ENCODE results near the gene ITLN2. TPM values are rescaled to one million over a fixed set of nuclear protein-coding genes. Genes with fewer than 3 reads are reported as not detected.
A peak's percentile ranks its signal among the peaks of the same experiment; 100 is the strongest.

ITLN2 gene
- total and polyA plus RNA-seq, 2 of the 8 experiments (the other 6 are each of a cell fraction or from before 2014, with no cell fraction given), result 4.7 to 6.3 TPM

GRCh38 chr1:160979286-160979685 is 24.7 kb upstream of the ITLN2 start:
- Histone ChIP-seq H3K14ac (ENCODE audit: insufficient read length) (no peak overlapping the region), H2BK12ac (ENCODE audit: low read depth, low read length) (no peak overlapping the region; the same call in 1 of the 2 replicates), H3K79me1 (ENCODE audit: low read depth, low read length) (no peaks in the 10 kb centered on the region), H2AFZ (ENCODE audit: low read length) (no peak overlapping the region), H3K4me3 (ENCODE audit: extremely low read depth in 1 of 4, insufficient read depth in 2 of 4, low read depth in 3 of 4, low read length in 4 of 4) (no peak overlapping the region), H3K79me2 (ENCODE audit: control insufficient read depth in 1 of 2, insufficient read depth in 2 of 2, low read length in 2 of 2) (no peaks in the 10 kb centered on the region), H4K8ac (ENCODE audit: extremely low read depth, insufficient read depth, low read length) (no peak overlapping the region), H3K23ac (ENCODE audit: insufficient read length) (no peak overlapping the region), H2BK20ac (ENCODE audit: low read length) (peak overlapping the region; percentile 63; the same call in 1 of the 2 replicates), H4K20me1 (replicated peaks in 1 of 2; ENCODE audit: control insufficient read depth in 1 of 2, insufficient read depth in 2 of 2, low read length in 2 of 2) (no peaks in the 10 kb centered on the region), H3K4me1 (replicated peaks in 1 of 4; ENCODE audit: control insufficient read depth in 3 of 4, insufficient read depth in 4 of 4, low read length in 3 of 4) (peaks cover 5 to 10% (median 8%) of the 10 kb centered on the region in 4 experiments; a peak in 6 of 7 replicates), H3K27me3 (replicated peaks in 1 of 4; ENCODE audit: control insufficient read depth in 3 of 4, extremely low read depth in 1 of 4, insufficient read depth in 3 of 4, low read length in 3 of 4) (no peaks in the 10 kb centered on the region), H3K18ac (ENCODE audit: extremely low read depth, low read length) (no peak overlapping the region), H4K91ac (replicated peaks; ENCODE audit: insufficient read length, low read length) (no peak overlapping the region), H2AK5ac (ENCODE audit: low read depth, low read length) (no peak overlapping the region), H3K36me3 (ENCODE audit: control insufficient read depth in 2 of 4, insufficient read depth in 4 of 4, low read length in 3 of 4) (no peaks in the 10 kb centered on the region), H2BK120ac (replicated peaks; ENCODE audit: low read depth, low read length) (peak overlapping the region; percentile 33), H3K9ac (replicated peaks in 1 of 4; ENCODE audit: extremely low read depth in 1 of 4, low read depth in 3 of 4, low read length in 3 of 4) (no peak overlapping the region), H4K5ac (ENCODE audit: insufficient read length, low read depth, low read length) (no peak overlapping the region), H2BK5ac (ENCODE audit: low read depth, low read length) (no peak overlapping the region), H3K9me3 (ENCODE audit: insufficient read depth in 2 of 2, low read depth in 1 of 2, low read length in 1 of 2) (peaks cover 0 to 3% of the 10 kb centered on the region in 2 experiments; a peak in 1 of 4 replicates), H3K4ac (replicated peaks; ENCODE audit: insufficient read length, low read depth, low read length) (no peak overlapping the region), H3K27ac (ENCODE audit: low read depth, low read length) (no peak overlapping the region), H2BK15ac (ENCODE audit: low read length) (no peak overlapping the region), H3K4me2 (ENCODE audit: insufficient read depth in 1 of 2, low read depth in 2 of 2, low read length in 2 of 2) (no peak overlapping the region), H3K56ac (replicated peaks; ENCODE audit: insufficient read length, low read depth, low read length) (no peak overlapping the region), H3K23me2 (ENCODE audit: low read depth, low read length) (peaks cover 5% of the 10 kb centered on the region)
- DNase-seq (ENCODE audit: low read depth in 1 of 2, low spot score in 2 of 2) (no peak), FAIRE-seq (no peak)
- POLR2A ChIA-PET (ENCODE audit: partially characterized antibody), result interaction anchor here (0.8 to 1.3 kb wide), 3 partner anchors 8 to 41 kb away, joined by 3 read pairs; no protein-coding TSS in a partner anchor
- TF ChIP-seq SP1 (IDR thresholded peaks at IDR 0.05; ENCODE audit: low read depth, low read length) (no peak), SP4 (IDR thresholded peaks at IDR 0.05; ENCODE audit: low read length) (no peak), PHF8 (conservative IDR thresholded peaks at IDR 0.05; ENCODE audit: low read depth, low read length) (no peak), JUN (IDR thresholded peaks at IDR 0.05; ENCODE audit: low read depth, low read length) (no peak), TBP (IDR thresholded peaks at IDR 0.05; ENCODE audit: low read depth, low read length) (no peak), POU5F1 (IDR thresholded peaks at IDR 0.05; ENCODE audit: low read depth, low read length) (no peak), CTBP2 (IDR thresholded peaks at IDR 0.05; ENCODE audit: borderline replicate concordance, insufficient read depth, insufficient read length, low read length) (no peak), RFX5 (IDR thresholded peaks at IDR 0.05; ENCODE audit: borderline replicate concordance, low read depth, low read length) (no peak), CEBPB (IDR thresholded peaks at IDR 0.05; ENCODE audit: low read depth, low read length) (no peak), CTCF (IDR thresholded peaks at IDR 0.05; ENCODE audit: control extremely low read depth in 1 of 3, insufficient read depth in 1 of 3, low read depth in 1 of 3, low read length in 3 of 3) (no peak)
- WGBS, 2 experiments (ENCODE audit: extremely low coverage in 1 of 2, insufficient coverage in 1 of 2, insufficient read length in 1 of 2, insufficient replicate concordance in 2 of 2, low coverage in 1 of 2, low lambda C conversion rate in 2 of 2, missing lambda C conversion rate in 1 of 2), result 85% methylated on average over 2 of the region's 2 CpGs; no CpG with 5 or more reads in 1 of the 2 experiments
- CTCF ChIA-PET (ENCODE audit: partially characterized antibody), result interaction anchor here (0.5 to 7.9 kb wide), 6 partner anchors 9 to 145 kb away, joined by 3 to 63 read pairs (median 6); partner anchors contain the start of genes ITLN2 and KLHDC9

All from H1 (cell line).